NCI-H69 (cell line): ENCODE measurements around the gene RNF169.

Experiments used
- DNase-seq: peaks from one replicate; lab custom pipeline; 2025; lab: John Stamatoyannopoulos, UW

RNF169 gene

DNA sequence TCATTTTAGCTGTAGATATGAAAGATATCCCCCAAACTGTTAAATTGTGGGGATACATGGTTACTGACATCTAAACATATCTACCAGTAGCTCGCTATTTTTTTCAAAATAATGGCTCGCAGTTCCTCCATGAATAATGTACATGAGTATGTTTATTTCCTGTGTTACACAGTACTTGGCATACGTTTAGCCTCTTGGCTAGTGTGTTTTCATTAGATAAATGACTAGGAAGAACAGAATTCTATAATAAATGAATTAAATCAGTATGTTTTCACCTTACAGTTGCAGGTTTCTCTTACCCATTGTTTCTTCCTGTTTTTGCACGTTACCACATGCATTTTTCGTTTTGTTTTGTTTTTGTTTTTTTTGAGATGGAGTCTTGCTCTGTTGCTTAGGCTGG is 21.8 kb downstream of the RNF169 start:
- DNase-seq = no peak

DNA sequence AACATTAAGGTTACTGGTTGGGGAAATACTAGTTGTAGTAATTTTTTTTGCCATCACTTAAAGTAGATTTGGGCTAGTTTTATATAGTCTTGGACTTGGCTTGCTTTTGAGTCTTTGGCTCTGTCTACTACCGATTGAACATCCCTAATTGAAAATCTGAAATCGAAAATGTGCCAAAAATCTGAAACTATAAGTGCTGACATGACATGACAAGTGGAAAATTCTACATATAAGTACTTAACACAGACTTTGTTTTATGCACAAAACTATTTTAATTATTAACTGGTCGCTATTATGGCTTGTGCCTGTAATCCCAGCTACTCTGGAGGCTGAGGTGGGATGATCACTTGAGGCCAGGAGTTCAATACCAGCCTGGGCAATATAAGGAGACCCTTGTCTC is 22.5 kb downstream of the RNF169 start:
- DNase-seq = no peak

DNA sequence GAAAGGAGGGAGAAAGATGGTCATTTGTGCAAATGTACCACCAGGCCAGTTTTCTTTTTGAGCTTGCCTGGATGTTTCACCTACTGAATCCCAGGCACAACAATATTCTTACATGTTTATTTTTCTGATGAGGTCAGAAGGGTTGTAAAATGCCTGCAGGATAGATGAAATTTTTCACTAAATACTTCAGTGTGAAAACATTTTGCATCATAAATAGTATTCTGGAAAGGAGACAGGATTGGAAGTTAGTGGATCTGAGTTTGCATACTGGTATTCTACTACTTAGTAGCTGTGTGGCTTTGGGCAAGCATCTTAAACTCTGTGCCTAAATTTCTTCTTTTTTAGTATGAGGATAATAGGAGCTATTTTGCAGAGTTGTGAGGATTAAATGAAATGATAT is 24.8 kb downstream of the RNF169 start:
- no peak for DNase-seq

DNA sequence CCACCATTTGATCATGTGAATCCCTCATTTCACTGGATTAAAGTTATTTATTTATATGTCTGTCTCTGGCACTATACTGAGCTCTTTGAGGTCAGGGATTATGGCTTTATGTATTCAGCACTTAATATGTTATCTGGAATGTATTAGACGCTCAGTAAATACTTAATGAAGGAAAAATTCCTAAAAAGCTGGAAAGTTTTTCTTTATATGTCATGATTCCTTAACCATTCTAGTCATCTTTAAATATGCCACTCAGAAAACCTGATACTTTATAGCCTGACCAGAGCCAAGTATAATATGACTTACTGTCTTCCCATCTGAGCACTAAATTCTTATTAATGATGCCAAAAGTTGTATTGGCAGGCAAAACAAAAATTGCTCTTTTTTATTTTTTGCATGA is 27.1 kb downstream of the RNF169 start:
- no peak for DNase-seq

DNA sequence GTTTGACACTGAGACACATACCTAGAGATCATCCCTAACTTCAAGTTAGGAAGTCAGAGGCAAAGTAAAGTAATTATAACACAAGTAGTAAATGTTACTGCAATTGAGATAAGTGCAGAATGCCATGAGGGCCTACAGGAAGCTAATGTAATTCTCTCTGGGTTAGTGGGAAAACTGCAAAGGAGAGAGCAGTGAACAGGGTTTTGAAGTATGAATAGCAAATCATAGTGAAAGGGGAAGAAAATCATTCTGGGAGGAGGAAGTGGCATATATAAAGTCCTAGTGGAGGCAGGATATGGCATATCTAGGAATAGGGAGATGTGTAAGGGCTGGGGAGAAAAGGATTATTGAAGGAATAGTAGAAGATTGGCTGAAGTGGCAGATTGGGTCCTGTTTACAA is 27.9 kb downstream of the RNF169 start:
- DNase-seq = no peak

DNA sequence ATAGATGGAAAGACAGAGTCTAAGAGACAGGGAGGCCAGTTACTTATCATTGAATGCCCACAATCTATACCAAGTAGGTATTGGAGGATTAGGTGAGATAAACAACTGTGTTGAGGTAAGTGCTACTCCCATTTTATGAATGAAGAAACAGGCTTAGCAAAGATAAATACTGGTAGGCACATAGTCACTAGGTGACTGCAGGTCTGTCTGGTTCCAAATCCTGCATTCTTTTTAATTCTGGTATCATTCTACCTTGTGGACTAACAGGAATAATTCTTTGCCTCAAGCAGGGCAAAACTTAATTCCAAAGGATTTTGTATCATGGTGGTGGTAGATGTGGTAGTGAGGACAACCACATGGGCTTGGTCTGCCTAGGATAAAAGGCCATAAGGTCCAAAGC is 28.4 kb downstream of the RNF169 start:
- no peak for DNase-seq

DNA sequence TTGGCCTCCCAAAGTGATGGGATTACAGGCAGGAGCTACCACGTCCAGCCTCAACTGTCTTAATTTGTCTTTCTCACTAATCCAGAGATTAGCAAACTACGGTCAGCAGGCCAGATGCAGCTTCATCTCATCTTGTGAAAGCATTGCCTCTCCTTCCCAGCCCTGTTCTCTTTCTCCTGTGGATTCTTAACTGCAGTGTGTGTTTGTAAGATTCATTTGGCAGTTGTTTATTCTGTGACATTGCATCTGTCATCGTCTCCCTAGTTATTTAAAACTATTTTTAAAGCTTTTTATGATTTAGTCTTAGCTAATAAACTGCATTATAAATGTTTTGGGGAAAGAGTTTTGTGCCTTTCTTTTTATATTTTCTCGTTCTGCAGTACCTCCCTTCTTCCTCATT is 29.2 kb downstream of the RNF169 start:
- DNase-seq = no peak

DNA sequence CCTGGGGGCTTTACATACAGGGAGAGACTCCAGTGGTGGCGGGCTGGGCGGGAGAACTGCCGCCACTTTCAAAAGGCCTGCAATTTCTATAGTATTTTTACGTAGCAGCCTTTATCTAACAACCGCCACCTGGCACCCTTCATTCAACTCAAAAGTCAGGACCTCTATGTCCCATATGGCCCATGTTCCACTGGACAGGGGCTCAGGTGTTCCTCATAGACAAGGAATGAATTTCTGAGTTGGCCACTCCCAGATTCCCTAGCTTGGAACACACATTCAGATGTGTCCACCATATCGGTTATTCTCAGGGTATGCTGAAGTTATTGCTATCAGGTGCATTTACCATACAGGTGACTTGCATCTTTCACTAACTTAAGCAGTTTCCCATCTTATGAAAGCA is 29.9 kb downstream of the RNF169 start:
- DNase-seq = no peak

DNA sequence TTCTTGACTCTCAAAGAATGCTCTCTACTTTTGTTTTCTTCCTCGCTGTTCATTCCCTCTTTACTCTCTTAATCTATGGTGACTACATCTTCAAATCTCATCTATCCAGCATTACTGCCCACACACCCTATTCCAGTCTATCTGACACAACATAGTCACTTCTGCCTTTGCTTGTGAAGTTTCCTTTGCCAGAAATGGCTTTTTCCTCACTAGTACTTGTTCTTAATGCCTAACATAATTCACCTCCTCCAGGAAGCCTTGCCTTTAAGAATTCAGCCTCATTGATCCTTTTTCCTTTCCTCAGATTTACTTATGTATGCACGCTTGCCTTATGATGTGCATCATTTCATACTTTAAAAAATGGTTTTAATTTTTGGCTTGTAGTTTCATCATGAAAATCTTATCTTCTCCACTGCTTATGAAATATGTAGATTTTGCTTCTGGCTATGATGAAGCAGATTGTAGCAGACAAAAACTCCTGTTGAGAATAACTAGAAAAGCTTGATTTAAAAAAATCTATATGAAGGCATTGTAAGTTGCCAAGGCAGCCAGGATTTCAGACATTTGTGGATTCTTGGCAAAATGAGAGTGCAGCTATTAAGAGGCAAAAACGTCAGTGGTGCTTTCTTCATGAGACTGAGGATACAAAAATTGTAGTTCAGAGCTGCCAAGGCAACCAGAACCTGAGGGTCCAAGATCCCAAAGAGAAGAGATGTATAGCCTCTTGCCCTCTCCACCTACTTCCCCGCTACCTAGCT is 31.8 kb downstream of the RNF169 start:
- no peak for DNase-seq

DNA sequence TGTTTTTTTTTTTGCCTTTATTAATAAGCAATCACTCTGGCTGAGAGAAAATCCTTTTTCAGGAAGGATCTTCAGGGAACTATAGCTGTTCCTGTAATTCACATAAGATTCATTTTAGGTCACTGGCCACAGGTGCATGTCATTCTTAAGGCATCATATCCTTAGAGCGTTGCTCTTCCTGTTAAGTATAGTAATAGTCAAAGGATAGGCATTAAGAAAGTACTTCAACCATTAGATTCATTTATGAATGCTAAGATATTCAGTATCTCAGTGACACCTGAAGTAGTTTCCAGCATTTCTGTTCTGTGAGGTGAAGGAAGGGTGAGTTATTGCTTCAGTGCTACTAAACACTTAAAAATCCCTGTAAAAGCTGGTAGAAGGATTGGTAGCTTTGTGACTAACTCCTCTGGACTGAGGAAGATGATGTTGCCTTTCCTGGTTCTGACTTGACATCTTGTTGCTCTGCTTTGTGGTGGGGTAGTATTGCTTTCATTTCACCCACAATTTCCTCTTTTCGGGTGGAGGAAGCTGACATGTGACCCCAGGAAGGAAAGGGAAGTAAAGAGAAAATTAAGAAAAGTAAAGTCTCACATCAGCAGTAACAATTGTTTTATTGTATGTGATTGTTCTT is 34.7 kb downstream of the RNF169 start:
- DNase-seq = no peak

DNA sequence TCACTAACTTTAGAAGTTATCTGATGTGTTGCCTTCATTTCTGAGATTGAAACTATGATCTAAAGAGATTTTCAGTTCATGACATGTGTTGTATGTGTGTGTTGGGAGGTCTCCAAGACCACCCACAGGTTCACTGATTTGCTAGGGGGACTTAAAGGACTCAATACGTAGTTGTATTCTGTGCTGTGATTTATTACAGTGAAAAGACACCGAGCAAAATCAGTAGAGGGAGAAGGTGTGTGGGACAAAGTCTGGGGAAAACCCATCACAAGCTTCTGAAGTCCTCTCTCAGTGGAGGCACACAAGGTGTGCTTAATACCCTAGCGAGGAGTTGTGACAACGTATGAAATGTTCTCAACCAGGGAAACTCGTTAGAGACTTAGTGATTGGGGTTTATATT is 35.6 kb downstream of the RNF169 start:
- no peak for DNase-seq

DNA sequence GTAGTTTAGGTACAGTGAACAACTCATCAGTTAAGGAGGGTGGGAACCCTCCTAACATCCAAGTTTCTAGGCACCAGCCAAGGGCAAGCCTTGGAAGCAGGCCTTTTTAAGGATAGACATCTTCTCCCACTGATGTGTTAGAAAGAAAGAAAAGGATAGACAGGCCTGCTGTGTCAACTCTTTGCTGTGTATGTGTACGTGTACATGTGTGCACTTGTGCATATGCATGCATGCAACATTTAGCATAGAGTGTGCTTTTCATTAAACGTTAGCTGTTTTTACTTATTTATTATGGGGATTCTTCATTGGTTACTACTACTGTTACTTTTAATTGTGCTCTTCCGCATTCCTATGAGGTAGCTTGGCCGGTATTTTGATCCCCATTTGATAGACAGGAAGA is 36.1 kb downstream of the RNF169 start:
- DNase-seq = no peak

DNA sequence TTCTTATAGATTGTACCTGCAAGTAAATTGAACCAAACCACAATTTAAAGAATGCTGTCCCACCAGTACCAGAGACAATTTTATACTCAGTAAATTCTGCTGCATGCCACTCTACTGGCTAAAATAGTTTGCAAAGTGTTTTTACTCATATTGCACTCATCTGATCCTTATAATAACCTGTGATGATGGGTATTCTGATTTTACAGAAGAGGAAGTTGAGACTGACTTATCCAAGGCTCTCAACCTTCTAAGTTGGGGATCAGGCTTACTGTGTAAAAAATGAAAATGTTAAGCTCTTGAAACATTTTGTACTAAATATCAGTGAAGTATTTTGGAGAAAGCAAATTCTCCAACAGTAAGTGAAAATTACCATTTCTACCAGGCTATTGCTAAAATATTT is 37.9 kb downstream of the RNF169 start:
- no peak for DNase-seq

DNA sequence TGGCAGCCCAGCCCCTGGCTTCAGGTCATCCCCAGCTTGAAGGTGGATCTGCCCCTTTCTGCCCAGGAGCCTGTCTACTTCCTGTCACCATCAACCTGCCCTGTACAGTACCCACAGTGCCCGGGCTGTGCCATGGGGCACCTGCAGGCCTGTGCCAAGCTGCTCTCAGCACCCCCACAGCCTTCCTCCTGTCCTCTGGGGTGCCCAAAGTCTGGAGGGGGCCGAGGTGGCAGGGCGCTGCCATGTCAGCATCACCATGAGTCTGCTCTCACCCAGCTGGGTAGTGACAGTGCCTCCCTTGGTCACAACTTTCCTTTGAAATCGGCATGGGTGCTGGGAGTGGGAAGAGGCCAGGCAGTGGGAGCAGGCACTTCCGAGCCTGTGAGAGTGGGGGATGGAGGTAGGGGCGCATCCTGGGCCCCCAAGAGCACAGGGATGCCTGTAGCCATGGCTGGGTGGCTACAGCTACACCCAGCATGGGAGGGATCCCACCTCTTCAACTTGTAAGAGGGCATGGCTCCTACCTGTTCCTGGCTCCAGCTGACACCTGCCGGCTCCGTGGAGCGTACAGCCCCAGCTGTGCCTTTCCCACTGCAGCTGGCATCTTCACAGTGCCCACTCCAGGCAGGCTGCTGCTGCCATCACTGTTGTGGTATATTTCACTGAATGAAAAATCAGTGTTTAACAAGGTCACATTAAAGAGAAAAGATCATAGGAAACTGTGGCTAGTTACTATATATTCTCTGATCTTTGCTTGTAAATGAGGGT is 42.9 kb downstream of the RNF169 start:
- DNase-seq = no peak

DNA sequence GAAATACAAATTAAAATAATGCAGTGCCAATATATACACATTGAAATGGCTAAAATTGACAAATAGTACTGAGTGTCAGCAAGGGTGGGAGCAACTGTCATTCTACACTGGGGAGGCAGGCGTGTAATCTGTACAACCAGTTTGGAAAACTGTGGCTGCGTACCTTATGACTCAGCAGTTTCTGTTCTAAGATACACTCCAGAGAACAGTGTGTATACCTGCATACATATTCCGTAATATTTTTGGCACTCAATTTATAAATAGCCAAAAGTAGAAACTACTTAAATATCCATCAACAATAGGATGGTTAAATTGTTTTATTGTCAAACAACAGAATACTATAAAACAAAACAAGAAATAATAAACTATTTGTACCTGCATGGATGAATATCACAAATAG is 57.6 kb downstream of the RNF169 start:
- no peak for DNase-seq

DNA sequence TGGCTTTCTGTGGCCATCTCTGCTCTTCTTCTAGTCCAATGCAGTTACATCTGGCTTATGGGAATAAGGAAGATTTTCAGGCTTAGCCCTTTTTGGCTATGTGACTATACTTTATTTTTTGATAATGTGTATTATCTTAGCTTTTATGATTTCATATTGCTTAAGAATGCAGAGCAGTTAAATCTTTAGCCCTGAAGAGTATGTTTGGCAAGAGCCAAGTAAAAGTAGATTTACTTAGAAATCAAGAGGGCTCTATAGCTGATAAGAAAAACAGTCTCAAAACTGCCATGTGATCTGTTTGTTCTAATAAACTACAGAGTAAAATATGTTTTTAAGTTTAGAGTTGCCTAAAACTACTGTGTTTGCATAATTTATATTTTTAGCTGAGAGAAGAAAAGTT is 61.2 kb downstream of the RNF169 start:
- DNase-seq = no peak

DNA sequence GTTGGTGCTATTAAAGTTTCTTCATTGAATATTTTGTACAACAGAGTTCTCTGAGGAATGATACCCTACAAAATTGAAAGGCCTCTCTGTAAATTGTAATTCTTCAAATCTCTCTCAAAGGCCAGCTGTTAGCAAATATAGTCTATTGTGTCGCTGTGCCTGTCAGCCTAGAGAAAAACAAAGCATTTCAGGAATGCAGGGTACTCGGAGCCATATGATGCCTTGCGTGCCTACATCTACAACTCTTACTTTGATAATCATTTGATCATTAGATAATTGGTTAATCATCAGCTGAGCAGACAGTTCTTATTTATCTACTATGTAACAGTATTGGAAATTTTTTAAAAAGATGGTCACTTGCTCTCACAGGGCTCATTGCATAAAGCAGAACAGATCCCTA is 67.3 kb downstream of the RNF169 start:
- DNase-seq = no peak

DNA sequence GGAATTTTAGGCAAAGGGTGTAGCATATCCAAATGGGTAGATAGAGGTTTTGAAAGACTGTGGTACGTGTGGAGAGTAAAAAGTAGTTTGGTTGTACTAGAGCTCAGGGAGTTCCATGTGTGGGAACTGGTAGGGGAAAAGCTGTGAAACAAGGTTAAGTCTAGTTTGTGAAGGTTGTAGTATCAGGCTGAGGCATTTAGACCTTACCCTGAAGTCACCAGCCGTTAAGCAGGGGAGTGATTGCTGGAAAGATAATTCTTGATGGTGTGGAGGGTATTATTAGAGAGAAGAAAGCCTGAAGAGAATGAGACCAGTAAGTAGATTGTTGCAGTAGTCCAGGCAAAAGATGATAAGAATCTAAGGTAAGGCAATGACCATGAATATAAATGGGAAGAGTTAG is 68.0 kb downstream of the RNF169 start:
- DNase-seq = no peak

DNA sequence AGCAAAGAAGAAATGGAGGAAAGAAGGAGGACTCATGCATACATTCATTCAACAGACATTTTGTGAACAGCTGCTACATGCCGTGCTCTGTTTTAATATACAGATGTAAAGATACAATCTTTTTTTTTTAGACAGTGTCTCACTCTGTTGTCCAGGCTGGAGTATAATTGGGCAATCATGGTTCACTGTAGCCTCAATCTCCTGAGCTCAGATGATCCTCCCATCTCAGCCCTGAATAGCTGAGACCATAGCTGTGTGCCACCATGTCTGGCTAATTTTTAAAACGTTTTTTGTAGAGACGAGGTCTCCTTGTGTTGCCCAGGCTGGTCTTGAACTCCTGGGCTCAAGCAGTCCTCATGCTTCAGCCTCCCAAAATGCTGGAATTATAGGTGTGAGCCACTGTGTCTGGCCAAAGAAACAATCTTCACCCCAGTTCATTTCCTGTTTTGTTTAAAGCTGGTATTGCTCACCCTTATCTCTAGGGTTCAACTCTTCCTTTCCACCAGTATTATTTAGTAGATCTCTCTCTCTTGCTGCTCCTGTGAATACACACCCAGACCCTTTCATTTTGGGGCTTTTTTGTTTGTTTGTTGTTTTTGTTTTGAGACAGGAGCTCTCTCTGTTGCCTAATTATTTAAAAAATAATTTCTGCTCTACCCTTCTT is 69.8 kb downstream of the RNF169 start:
- DNase-seq = no peak

DNA sequence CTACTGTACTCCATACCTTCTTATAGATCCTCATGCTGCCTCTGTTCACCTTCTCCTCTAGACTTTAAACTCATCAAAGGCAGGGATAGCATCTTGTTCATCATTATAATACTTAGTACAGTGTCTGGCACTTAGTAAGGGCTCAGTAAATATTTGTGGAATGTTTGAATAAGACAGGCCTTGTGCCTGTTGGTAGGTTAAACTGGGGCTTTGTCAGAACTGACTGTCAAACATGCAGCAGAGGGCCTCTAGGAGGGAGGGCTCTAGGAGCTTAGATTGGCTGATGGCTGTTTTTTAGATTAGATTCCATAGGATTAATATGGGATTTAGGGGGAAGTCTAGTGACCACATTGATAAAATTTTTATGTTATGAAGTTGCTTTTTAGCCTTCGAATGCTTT is 70.8 kb downstream of the RNF169 start:
- no peak for DNase-seq

DNA sequence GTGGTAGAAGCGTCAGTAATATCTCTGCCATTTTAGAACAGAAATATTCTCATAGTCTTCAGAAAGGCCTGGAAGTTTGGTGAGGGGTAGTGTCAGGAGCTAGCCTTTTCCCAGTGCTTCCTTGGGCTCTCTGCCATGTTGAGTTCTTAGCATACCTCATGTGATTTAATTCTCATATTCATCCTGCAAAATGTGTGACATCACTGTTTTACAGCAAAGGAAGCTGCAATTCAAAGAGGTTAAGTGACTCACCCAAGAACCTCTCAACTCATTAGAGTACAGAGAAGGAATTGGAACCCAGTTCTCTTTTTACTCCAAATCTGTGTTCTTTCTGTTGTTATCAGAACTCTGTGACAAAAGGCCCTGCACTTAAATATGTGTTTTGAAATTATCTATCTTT is 72.1 kb downstream of the RNF169 start:
- DNase-seq = no peak

DNA sequence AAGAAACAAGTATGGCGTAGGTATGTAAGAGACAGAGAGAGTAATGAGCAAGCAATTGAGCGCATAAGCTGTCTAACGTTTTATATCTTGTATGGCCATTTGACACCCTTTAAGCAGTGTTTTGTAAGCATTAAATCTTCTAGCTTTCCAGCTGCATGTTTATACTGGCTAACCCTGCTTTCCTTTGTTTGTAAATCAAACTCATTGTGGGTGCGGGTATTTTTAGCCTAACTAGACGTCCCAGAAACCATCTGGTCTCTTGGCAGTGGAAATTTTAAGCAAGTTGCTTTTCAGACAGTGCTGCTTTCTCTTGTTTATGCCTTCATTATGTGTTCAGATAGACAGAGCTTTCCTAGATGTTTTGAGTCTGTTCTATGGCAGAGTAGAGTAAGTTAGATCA is 73.5 kb downstream of the RNF169 start:
- no peak for DNase-seq
